T47D (cell line): ENCODE results near the gene ANKRD16.
A peak's percentile ranks its signal among the peaks of the same experiment; 100 is the strongest.

ENCODE experiments used
- DNase-seq, 2 experiments: peaks; one replicate each; pipeline versions ENCODE4 v3.0.0 to v3.0.0-alpha.2; 2011 to 2012; ENCODE audit warnings: low read depth in 1 of 2, low spot score in 1 of 2
- JUND ChIP-seq: IDR thresholded peaks from 2 replicates; pipeline ENCODE4 v1.6.1; 2012; ENCODE audit warnings: low read depth
- in situ Hi-C: cut with HindIII; loops from 2 replicates; pipeline ENCODE4 v1.10.0; 2016; ENCODE audit warnings: low sequenced_read_pairs, low pct_unique_long_range_greater_than_20kb

The ANKRD16 gene

GRCh38 chr10:5889624-5890451, at the start of gene ANKRD16, which contains the start of gene FBH1:
Gene ANKRD16, minus strand, starts transcription at chr10:5889893. Its CDS starts 539 bp downstream, at chr10:5889354.
Gene FBH1, plus strand, starts transcription at chr10:5890243. Its CDS starts 103 bp downstream, at chr10:5890346.
- in situ Hi-C loops = no loop called here
- TF ChIP-seq JUND = no peak
- DNase-seq = peak; percentile 98 to 100

DNA sequence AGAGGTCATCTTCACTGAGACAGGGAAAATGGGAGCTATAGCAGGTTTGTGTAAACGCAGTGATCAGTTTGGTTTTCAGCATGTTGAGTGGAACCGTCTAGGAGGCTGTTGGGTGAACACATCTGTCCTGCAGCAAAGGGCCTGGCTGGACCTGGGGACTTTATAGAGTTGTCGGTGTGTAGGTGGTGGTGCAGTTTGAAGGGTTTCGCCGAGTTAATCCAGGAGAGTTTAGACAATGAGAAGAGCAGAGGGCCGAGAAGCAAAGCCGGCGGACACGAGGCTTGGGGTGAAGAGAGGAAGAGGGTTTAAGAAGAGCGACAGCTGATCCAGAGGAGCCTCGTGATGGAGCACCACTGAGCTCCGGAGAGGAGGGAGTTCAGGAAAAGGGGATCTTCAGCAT, 48.6 kb upstream of the ANKRD16 start:
- no peak for DNase-seq
- in situ Hi-C loops = no loop called here

DNA sequence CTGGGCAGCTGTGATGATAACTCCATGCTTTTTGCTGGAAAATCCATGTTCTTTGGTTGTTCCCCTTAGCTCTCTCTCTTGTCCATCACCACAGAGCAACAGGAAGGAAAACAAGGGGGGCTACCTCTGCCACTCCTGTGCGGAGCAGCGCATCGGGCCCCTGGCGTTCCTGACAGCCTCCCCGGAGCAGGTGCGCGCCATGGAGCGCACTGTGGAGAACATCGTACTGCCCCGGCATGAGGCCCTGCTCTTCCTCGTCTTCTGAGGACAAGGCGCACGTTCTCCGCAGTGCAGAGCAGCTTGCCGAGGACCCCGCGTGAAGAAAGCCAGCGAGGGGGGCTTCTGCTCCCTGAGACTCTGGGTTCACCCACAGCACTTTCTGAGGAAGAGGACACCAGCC, 47.3 kb upstream of the ANKRD16 start:
- DNase-seq = no peak
- in situ Hi-C loops = no loop called here
- TF ChIP-seq JUND = no peak

More for the DNA sequence above, 48.6 kb upstream of the ANKRD16 start:
- no peak for TF ChIP-seq JUND

DNA sequence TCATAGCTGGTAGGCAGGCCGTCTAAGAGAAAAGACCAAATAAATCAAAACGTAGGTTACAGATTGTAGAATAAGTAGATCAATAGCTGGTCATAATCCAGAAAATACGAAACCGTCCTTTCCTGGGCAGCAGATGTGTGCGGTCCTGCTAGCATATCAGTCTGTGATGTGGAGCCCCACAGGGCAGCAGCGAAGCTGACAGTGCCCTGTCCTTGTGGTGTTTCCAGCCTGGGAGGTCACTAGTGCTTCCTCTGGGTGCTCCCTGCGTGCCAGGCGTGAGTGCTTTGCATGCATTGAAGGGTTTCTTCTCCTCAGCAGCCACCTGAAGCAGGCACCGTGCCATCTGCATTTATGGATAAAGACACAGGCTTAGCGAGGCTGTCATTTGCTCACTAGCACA, 45.9 kb upstream of the ANKRD16 start:
- DNase-seq = no peak
- in situ Hi-C loops = no loop called here
- TF ChIP-seq JUND = no peak

DNA sequence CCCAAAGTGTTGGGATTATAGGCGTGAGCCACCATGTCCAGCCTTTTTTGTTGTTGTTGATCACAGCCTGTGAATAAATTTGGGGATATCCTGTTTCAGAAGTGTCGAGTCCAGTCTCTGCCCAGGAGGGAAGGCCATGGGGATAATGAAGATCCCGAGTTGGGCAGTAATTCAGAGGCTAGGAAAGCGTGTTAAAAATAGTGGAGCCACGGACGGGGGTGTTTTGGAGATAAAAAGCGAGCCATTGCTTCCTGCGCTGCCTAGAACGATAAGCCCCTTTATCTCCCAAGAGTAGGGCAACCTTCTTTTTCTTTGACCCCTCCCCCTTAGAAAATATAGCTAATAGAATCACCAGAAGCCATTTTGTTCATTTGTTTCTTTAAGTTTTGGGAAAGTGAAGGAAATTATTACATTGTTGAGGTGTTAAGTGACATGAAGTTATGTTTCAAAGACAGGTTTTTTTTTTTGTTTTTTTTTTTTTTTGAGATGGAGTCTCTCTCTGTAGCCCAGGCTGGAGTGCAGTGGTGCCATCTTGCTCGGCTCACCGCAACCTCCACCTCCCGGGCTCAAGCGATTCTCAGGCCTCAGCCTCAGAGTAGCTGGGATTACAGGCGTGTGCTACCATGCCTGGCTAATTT, 44.3 kb upstream of the ANKRD16 start:
- in situ Hi-C loops = no loop called here
- TF ChIP-seq JUND = no peak
- no peak for DNase-seq

GRCh38 chr10:5932345-5932744, 42.7 kb upstream of the ANKRD16 start:
- no peak for TF ChIP-seq JUND
- in situ Hi-C loops = no loop called here
- DNase-seq = no peak

DNA sequence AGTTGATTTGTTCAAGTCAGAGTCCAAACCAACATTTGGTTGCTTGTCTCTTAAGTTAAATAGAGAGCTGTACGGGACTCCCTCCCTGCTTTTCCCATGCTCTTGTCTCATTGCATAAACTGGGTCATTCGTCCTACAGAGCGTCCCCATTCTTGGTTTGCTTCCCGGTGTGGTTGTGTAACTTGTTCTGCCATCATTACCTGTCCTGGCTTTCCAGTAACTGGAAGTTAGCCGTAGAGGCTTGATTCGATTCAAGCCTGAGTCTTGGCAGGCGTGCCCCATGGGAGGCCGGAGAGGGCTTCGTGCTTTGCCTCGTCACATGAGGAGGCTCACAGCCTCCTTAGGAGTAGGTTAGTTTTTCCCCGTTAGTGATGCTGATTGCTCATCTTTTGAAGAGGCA, 40.6 kb upstream of the ANKRD16 start:
- DNase-seq = no peak
- TF ChIP-seq JUND = no peak
- in situ Hi-C loops = no loop called here

DNA sequence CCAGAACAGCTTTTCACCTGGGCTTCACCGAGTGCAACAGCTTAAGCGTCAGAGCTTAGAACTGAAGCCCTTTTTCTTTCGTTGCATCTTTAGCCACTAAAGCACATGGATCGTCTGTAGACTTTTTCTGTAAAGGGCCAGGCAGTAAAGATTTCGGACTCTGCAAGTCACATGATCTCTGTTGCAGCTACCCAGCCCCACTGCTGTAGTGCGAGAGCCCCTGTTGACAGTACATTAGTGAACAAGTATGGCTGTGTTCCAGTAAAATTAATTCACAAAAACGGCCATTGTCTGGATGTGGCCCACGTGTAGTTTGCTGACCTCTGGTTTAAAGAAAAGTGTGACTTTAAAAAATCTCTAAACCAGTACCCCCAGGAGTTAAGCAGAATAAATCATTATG, 39.7 kb upstream of the ANKRD16 start:
- DNase-seq = no peak

DNA sequence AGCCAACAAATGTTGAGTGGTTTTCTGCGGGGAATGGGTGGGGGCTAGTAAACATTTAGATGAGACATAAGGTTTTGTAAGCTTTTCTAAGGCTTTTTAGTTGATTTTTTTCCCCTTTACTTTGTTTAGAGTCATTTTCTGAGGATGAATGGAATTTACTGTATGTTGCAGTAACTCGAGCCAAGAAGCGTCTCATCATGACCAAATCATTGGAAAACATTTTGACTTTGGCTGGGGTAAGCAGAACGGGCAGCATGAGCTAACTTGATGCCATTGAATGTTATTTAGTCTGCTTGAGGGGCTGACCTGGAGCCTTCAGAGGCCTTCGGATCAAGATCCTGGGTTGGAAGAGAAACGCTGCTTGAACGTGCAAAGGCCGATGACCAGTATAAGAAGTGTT, 37.6 kb upstream of the ANKRD16 start:
- no peak for TF ChIP-seq JUND
- no peak for DNase-seq
- in situ Hi-C loops = no loop called here

More for the DNA sequence above, 39.7 kb upstream of the ANKRD16 start:
- no peak for TF ChIP-seq JUND
- in situ Hi-C loops = no loop called here

- in situ Hi-C loops = no loop called here
- no peak for DNase-seq
- no peak for TF ChIP-seq JUND
These were observed 35.2 kb upstream of the ANKRD16 start for GRCh38 chr10:5924889-5925288.

- no peak for DNase-seq
- in situ Hi-C loops = no loop called here
- no peak for TF ChIP-seq JUND
These were observed 32.1 kb upstream of the ANKRD16 start for GRCh38 chr10:5921746-5922145.

- in situ Hi-C loops = no loop called here
- no peak for DNase-seq
- TF ChIP-seq JUND = no peak
These were observed 29.9 kb upstream of the ANKRD16 start for GRCh38 chr10:5919568-5919967.

GRCh38 chr10:5918763-5919162, 29.1 kb upstream of the ANKRD16 start:
- TF ChIP-seq JUND = no peak

More at GRCh38 chr10:5918763-5919162, 29.1 kb upstream of the ANKRD16 start:
- DNase-seq = no peak
- in situ Hi-C loops = no loop called here
